ENCODE measurements around the gene CCDC88B. TPM values are rescaled to one million over a fixed set of nuclear protein-coding genes. Genes with fewer than 3 reads are reported as not detected.
A peak's percentile ranks its signal among the peaks of the same experiment; 100 is the strongest.

Gene CCDC88B
- total and polyA plus RNA-seq, 9 of the 15 experiments (the other 6 are each of a cell fraction or from before 2014, with no cell fraction given): 0.13 to 18.1 (median 7.9) TPM

DNA sequence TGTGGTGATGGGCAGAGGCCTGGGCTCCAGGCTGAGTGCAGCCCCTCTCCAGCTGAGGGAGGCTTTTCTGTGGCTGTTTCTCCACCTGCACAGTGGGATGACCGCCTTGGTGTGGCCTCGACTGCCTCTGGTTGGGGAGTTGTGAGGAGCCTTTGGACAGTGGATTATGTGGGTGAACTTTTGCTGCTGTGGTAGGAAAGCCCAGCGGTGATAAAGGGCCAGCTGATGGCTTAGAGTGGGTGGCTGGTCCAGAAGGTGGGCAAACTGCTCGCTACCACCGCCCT lies 36.0 kb upstream of the CCDC88B start:
- Histone ChIP-seq H3K4me2 (ENCODE audit: insufficient read depth, low read length) (peak overlapping the region; percentile 93), H3K27me3 (ENCODE audit: control insufficient read depth in 2 of 2, insufficient read depth in 2 of 2, low read length in 2 of 2) (no peaks in the 10 kb centered on the region; a peak in 1 of 5 replicates), H3K79me2 (ENCODE audit: control insufficient read depth, insufficient read depth, low read length) (peaks cover 32% of the 10 kb centered on the region), H2AFZ (ENCODE audit: low read depth, low read length) (peak overlapping the region; percentile 93; the same call in 1 of the 2 replicates), H3K9ac (ENCODE audit: insufficient read depth in 1 of 2, low read depth in 2 of 2, low read length in 2 of 2) (peak overlapping the region; percentile 94 to 100), H3K9me3 (replicated peaks; ENCODE audit: control insufficient read depth, insufficient read depth, low read depth, low read length) (no peaks in the 10 kb centered on the region), H3K4me1 (replicated peaks in 1 of 2; ENCODE audit: control insufficient read depth in 2 of 2, insufficient read depth in 2 of 2, low read length in 2 of 2) (peaks cover 32 to 58% of the 10 kb centered on the region in 2 experiments), H4K20me1 (replicated peaks; ENCODE audit: control insufficient read depth, insufficient read depth, low read length) (no peaks in the 10 kb centered on the region; the same call in 1 of the 2 replicates), H3K9me1 (ENCODE audit: control insufficient read depth, insufficient read depth, low read length) (peaks cover 5% of the 10 kb centered on the region), H3K4me3 (peak overlapping the region; percentile 72), H3K27ac (ENCODE audit: extremely low read depth, low read depth, low read length) (peak overlapping the region; percentile 100), H3K36me3 (ENCODE audit: control insufficient read depth, insufficient read depth, low read length) (peaks cover 22% of the 10 kb centered on the region; the same call in 2 of the 3 replicates)
- FAIRE-seq (no peak), ATAC-seq (no peak), DNase-seq (ENCODE audit: extremely low read depth in 1 of 4, low spot score in 3 of 4) (no peak)
- ChIA-PET POLR2A (interaction anchor here (0.6 to 5.8 kb wide), 14 partner anchors 14 to 1196 kb away, joined by 3 to 68 read pairs (median 4); partner anchors contain the start of genes BAD, FERMT3, NUDT22 and PPP1R14B), CTCF (ENCODE audit: low intra/inter-chr PET ratio) (interaction anchor here (1.4 kb wide), 1 partner anchor 100 kb away, joined by 10 read pairs; no protein-coding TSS in a partner anchor)
- BruUV-seq (replicated peaks): no TSS peak
- TF ChIP-seq, protein P1, sequence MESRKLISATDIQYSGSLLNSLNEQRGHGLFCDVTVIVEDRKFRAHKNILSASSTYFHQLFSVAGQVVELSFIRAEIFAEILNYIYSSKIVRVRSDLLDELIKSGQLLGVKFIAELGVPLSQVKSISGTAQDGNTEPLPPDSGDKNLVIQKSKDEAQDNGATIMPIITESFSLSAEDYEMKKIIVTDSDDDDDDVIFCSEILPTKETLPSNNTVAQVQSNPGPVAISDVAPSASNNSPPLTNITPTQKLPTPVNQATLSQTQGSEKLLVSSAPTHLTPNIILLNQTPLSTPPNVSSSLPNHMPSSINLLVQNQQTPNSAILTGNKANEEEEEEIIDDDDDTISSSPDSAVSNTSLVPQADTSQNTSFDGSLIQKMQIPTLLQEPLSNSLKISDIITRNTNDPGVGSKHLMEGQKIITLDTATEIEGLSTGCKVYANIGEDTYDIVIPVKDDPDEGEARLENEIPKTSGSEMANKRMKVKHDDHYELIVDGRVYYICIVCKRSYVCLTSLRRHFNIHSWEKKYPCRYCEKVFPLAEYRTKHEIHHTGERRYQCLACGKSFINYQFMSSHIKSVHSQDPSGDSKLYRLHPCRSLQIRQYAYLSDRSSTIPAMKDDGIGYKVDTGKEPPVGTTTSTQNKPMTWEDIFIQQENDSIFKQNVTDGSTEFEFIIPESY (CRISPR knock-in tag; IDR thresholded peaks at IDR 0.05): no peak
- no peak for TF ChIP-seq ZBED1 (IDR thresholded peaks at IDR 0.05)
- no peak for TF ChIP-seq MCM5 (IDR thresholded peaks at IDR 0.05; ENCODE audit: low read depth)
- no peak for TF ChIP-seq DNMT1 (IDR thresholded peaks at IDR 0.05)
- TF ChIP-seq BRCA1 (IDR thresholded peaks at IDR 0.05): no peak
- TF ChIP-seq BRCA1 (CRISPR knock-in tag; IDR thresholded peaks at IDR 0.05): no peak
- TF ChIP-seq ATF1 (CRISPR knock-in tag; IDR thresholded peaks at IDR 0.05): no peak
- no peak for TF ChIP-seq ATF1 (tag; IDR thresholded peaks at IDR 0.05)
- no peak for TF ChIP-seq RBM25 (IDR thresholded peaks at IDR 0.05; ENCODE audit: low read depth, low read length, severe bottlenecking)
- TF ChIP-seq TRIM25 (IDR thresholded peaks at IDR 0.05; ENCODE audit: borderline replicate concordance): no peak
- TF ChIP-seq ZKSCAN1 (IDR thresholded peaks at IDR 0.05; ENCODE audit: low read depth, low read length): no peak
- WGBS (ENCODE audit: insufficient coverage, low coverage, missing lambda C conversion rate): 41% methylated on average over 5 of the region's 5 CpGs
- intact Hi-C loops (cut with micrococcal nuclease) (loop anchor here (1.0 to 10.0 kb wide), 6 partner anchors 33 to 469 kb away; partner anchors contain the start of genes FKBP2, MARK2, PPP1R14B and STIP1), in situ Hi-C loops (cut with MboI) (no loop called here)
